Liver (tissue), 9 donors: Measurements from ENCODE around the gene TOE1. TPM values are rescaled to one million over a fixed set of nuclear protein-coding genes. Genes with fewer than 3 reads are reported as not detected.
"Not testable (repeated sequence)": the region's sequence is repeated elsewhere in the genome, so short reads cannot be mapped to it uniquely, and the experiment has no call there.

Experiments
- DNase-seq: peaks from one replicate; pipeline ENCODE4 v3.0.0-alpha.2; 2017; ENCODE audit warnings: low spot score
- H3K27ac ChIP-seq, 2 donors: one replicate each; pipeline ENCODE4 v1.7.0; 2013; ENCODE audit warnings: inconsistent platforms in 2 of 2, low read length in 2 of 2, control low read depth in 1 of 2, low read depth in 1 of 2, mild to moderate bottlenecking in 1 of 2
- H3K27me3 ChIP-seq, 4 donors: one replicate each; pipeline versions ENCODE4 v1.6.1 to v1.7.0; 2013; ENCODE audit warnings: low read length in 3 of 4, inconsistent platforms in 1 of 4, mild to moderate bottlenecking in 1 of 4, moderate library complexity in 1 of 4; ENCODE audit not compliant: control insufficient read depth in 4 of 4, insufficient read depth in 4 of 4
- H3K36me3 ChIP-seq, 4 donors: one replicate each; pipeline versions ENCODE4 v1.6.1 to v1.7.0; 2013; ENCODE audit warnings: low read length in 3 of 4, mild to moderate bottlenecking in 3 of 4, low read depth in 1 of 4, moderate library complexity in 1 of 4; ENCODE audit not compliant: control insufficient read depth in 4 of 4, insufficient read depth in 3 of 4
- H3K4me1 ChIP-seq, 4 donors: one replicate each; pipeline versions ENCODE4 v1.6.1 to v1.7.0; 2013; ENCODE audit warnings: low read length in 3 of 4, mild to moderate bottlenecking in 3 of 4, moderate library complexity in 1 of 4; ENCODE audit not compliant: control insufficient read depth in 4 of 4, insufficient read depth in 4 of 4
- H3K4me3 ChIP-seq, 3 donors: one replicate each; pipeline versions ENCODE4 v1.6.1 to v1.7.0; 2013; ENCODE audit warnings: low read length in 3 of 3, control low read depth in 1 of 3, low read depth in 1 of 3, mild to moderate bottlenecking in 1 of 3
- H3K9ac ChIP-seq, 2 donors: one replicate each; pipeline ENCODE4 v1.7.0; 2013; ENCODE audit warnings: low read length in 2 of 2, mild to moderate bottlenecking in 2 of 2, moderate library complexity in 2 of 2, control low read depth in 1 of 2, low read depth in 1 of 2
- H3K9me3 ChIP-seq, 4 donors: one replicate each; pipeline versions ENCODE4 v1.6.1 to v1.7.0; 2013; ENCODE audit warnings: low read length in 3 of 4; ENCODE audit not compliant: control insufficient read depth in 4 of 4
- FOXA1 ChIP-seq: IDR thresholded peaks from 2 replicates; pipeline ENCODE4 v1.6.1; 2016; ENCODE audit warnings: antibody characterized with exemption
- FOXA2 ChIP-seq: IDR thresholded peaks from 2 replicates; pipeline ENCODE4 v1.6.1; 2016; ENCODE audit warnings: antibody characterized with exemption
- GABPA ChIP-seq, 2 donors: IDR thresholded peaks in 1 of 2; conservative IDR thresholded peaks in 1 of 2; 2 replicates each; pipeline ENCODE4 v1.6.1; 2016; ENCODE audit warnings: antibody characterized with exemption in 2 of 2, mild to moderate bottlenecking in 1 of 2, moderate library complexity in 1 of 2
- MAX ChIP-seq: IDR thresholded peaks from 2 replicates; pipeline ENCODE4 v1.6.1; 2016; ENCODE audit warnings: antibody characterized with exemption
- NR2F2 ChIP-seq: IDR thresholded peaks from 2 replicates; pipeline ENCODE4 v1.6.1; 2016; ENCODE audit warnings: antibody characterized with exemption
- RAD21 ChIP-seq, 2 donors: IDR thresholded peaks; 2 replicates each; pipeline ENCODE4 v1.6.1; 2016; ENCODE audit warnings: antibody characterized with exemption in 2 of 2, mild to moderate bottlenecking in 2 of 2
- REST ChIP-seq: IDR thresholded peaks from 2 replicates; pipeline ENCODE4 v1.6.1; 2016; ENCODE audit warnings: antibody characterized with exemption, mild to moderate bottlenecking
- RXRA ChIP-seq, 2 donors: IDR thresholded peaks; 2 replicates each; pipeline ENCODE4 v1.6.1; 2017 to 2018; ENCODE audit warnings: antibody characterized with exemption in 2 of 2, mild to moderate bottlenecking in 1 of 2
- SP1 ChIP-seq: IDR thresholded peaks from 2 replicates; pipeline ENCODE4 v1.6.1; 2018; ENCODE audit warnings: antibody characterized with exemption, mild to moderate bottlenecking
- YY1 ChIP-seq: IDR thresholded peaks from 2 replicates; pipeline ENCODE4 v1.6.1; 2016; ENCODE audit warnings: antibody characterized with exemption, mild to moderate bottlenecking
- WGBS: extraction: QIAGEN DNeasy Blood & Tissue Kit; methylation state at CpG from one replicate; pipeline ENCODE4 v1.1.7; 2013; 5-methylcytosine and 5-hydroxymethylcytosine counted together
- polyA plus RNA-seq, 2 donors: library from polyadenylated mRNA; stranded (reverse) in 1 of 2; unstranded in 1 of 2; fragments of 200-250 nt in 1 of 2; fragments of >200 nt in 1 of 2; fragmentation: Nextera tagmentation in 1 of 2; extraction: Ambion mirVana in 1 of 2; gene quantifications; one replicate each; pipeline versions ENCODE4 v1.2.1 to v1.2.3, GENCODE V29; 2013 to 2015
- total RNA-seq, 2 donors: library from RNA; depleted of rRNA; stranded (reverse); fragments of >200 nt; gene quantifications; one replicate each; pipeline ENCODE4 v1.2.3, GENCODE V29; 2014
- TF ChIP-seq, protein P1 (sequence below): IDR thresholded peaks from 2 replicates; pipeline ENCODE4 v1.6.1; 2016; ENCODE audit warnings: antibody characterized with exemption
- TF ChIP-seq, protein P2 (sequence below): IDR thresholded peaks from 2 replicates; pipeline ENCODE4 v1.6.1; 2016; ENCODE audit warnings: antibody characterized with exemption
- donor health status: healthy.
- donor health status: healthy.
- donor health status: healthy.
- donor health status: healthy.
- donor health status: healthy.

Gene TOE1
- total and polyA plus RNA-seq, 4 donors = 3.5 to 9.1 (median 5.8) TPM

DNA sequence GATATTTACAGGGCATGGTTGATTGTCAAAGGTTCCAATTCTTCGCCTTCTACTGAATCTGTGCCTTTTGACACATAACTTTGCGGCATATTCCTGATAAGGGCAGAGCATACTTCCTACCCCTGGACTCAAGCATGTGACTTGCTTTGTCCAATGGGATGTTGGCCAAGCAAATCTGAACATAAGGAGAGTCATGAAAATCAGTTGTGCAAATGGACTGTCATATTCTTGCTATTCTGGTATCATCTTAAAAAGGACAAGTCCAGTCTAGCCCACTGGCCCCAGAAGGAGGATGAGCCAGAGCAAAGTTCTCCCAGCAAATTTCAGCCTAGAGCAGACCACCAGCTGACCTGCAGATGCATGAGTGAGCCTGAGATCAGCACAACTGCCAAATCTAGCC, 41.3 kb downstream of the TOE1 start:
- TF ChIP-seq, protein P1, sequence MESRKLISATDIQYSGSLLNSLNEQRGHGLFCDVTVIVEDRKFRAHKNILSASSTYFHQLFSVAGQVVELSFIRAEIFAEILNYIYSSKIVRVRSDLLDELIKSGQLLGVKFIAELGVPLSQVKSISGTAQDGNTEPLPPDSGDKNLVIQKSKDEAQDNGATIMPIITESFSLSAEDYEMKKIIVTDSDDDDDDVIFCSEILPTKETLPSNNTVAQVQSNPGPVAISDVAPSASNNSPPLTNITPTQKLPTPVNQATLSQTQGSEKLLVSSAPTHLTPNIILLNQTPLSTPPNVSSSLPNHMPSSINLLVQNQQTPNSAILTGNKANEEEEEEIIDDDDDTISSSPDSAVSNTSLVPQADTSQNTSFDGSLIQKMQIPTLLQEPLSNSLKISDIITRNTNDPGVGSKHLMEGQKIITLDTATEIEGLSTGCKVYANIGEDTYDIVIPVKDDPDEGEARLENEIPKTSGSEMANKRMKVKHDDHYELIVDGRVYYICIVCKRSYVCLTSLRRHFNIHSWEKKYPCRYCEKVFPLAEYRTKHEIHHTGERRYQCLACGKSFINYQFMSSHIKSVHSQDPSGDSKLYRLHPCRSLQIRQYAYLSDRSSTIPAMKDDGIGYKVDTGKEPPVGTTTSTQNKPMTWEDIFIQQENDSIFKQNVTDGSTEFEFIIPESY = no peak
- TF ChIP-seq SP1 = no peak
- TF ChIP-seq REST = no peak
- 76% methylated on average over 2 of the region's 2 CpGs for WGBS
- H3K27ac ChIP-seq = no peak overlapping the region
- H3K4me3 ChIP-seq = no peak overlapping the region
- no peaks in the 10 kb centered on the region for H3K9me3 ChIP-seq
- no peak for DNase-seq
- no peaks in the 10 kb centered on the region for H3K27me3 ChIP-seq
- no peak overlapping the region for H3K9ac ChIP-seq
- peaks cover 0 to 2% (median under 1%) of the 10 kb centered on the region in 4 donors for H3K4me1 ChIP-seq
- no peaks in the 10 kb centered on the region for H3K36me3 ChIP-seq

GRCh38 chr1:45383191-45383590, 43.2 kb downstream of the TOE1 start:
- Histone ChIP-seq H3K4me1 (peaks cover 0 to 2% (median under 1%) of the 10 kb centered on the region in 4 donors), H3K9me3 (no peaks in the 10 kb centered on the region), H3K27me3 (no peaks in the 10 kb centered on the region), H3K36me3 (no peaks in the 10 kb centered on the region), H3K27ac (no peak overlapping the region), H3K9ac (no peak overlapping the region), H3K4me3 (no peak overlapping the region)
- TF ChIP-seq NR2F2 = no peak
- no peak for TF ChIP-seq MAX
- TF ChIP-seq, protein P2, sequence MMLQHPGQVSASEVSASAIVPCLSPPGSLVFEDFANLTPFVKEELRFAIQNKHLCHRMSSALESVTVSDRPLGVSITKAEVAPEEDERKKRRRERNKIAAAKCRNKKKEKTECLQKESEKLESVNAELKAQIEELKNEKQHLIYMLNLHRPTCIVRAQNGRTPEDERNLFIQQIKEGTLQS = no peak
- TF ChIP-seq FOXA2 = no peak
- TF ChIP-seq YY1 = no peak
- no peak for TF ChIP-seq GABPA (IDR thresholded peaks at IDR 0.05 in 1 of 2, conservative IDR thresholded peaks at IDR 0.05 in 1 of 2)
- TF ChIP-seq RAD21 (IDR thresholded peaks at IDR 0.05) = no peak
- no peak for TF ChIP-seq RXRA (IDR thresholded peaks at IDR 0.05)
- no peak for TF ChIP-seq FOXA1
- TF ChIP-seq, protein P1 = no peak
- 86% methylated on average over 1 of the region's 1 CpG for WGBS
- no peak for DNase-seq

DNA sequence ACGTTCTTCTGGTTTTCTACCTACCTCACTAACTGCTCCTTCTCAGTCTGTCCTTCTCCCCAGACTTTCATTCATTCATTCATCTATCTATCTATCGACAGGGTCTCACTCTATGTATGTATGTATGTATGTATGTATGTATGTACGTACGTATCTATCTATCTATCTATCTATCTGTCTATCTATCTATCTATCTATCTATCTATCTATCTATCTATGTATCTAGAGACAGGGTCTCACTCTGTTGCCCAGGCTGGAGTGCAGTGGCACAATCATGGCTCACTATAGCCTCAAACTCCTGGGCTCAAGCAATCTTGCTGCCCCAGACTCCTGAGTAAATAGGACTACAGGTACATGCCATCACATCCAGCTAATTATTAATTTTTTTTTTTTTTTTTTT, 44.2 kb downstream of the TOE1 start:
- DNase-seq, H3K27me3 ChIP-seq, H3K36me3 ChIP-seq, H3K4me1 ChIP-seq, H3K4me3 ChIP-seq, H3K9me3 ChIP-seq, H3K27ac ChIP-seq, H3K9ac ChIP-seq: not testable (repeated sequence)
- 82% methylated on average over 4 of the region's 4 CpGs for WGBS
